Stimulated activated CD4-positive, alpha-beta T cell treated with anti-CD3 and anti-CD28 coated beads, Interleukin-2, amount 100 ng/mL, for 24 hours (primary cell): Measurements from ENCODE around the gene CALHM5.

ENCODE experiments used
- DNase-seq, 2 donors: peaks; one replicate each; pipeline ENCODE4 v3.0.0-alpha.2; 2020

The CALHM5 gene

DNA sequence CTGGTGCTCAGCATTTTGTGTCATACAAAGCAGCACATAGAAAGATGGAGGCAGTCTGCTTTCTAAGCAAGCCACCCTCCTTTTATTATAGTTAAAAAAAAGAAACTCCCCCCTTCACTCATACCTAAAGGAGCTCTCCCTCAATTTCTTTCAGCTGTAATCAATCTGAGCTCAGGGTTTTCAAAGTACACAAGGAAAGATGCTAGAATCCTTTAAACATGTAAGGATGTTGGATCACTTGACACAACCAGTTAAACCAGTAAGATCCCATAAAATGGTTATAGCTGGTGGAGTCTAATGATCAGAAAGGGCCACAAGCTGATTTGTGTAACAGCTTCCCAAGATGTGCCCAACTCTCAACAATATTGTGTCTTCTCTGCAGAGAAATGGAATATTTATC lies 42.0 kb downstream of the CALHM5 start, which contains the start of gene CALHM4:
Gene CALHM4, plus strand, starts transcription at position 301 of the 400 bp plus-strand sequence. Its CDS starts 43 bp downstream, at position 344.
- DNase-seq: no peak

DNA sequence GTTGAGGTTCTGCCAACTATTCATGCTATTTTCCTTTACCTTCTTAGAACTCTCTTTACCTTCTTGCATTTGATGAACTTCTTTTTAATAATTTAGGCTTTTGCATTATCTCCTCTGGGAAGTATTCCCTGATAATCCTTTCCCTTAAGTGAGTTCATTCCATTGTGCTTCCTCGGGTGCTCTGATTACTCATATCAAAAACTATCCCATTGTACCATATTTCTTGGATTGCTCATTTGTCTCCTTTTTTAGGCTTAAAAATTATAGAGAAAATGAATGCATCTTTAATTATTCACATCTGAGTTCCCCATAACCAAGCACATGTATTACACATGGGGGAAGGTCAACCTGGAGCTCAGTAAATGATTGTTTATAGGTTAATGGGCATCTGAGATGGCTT lies 44.6 kb downstream of the CALHM5 start:
- DNase-seq: no peak

DNA sequence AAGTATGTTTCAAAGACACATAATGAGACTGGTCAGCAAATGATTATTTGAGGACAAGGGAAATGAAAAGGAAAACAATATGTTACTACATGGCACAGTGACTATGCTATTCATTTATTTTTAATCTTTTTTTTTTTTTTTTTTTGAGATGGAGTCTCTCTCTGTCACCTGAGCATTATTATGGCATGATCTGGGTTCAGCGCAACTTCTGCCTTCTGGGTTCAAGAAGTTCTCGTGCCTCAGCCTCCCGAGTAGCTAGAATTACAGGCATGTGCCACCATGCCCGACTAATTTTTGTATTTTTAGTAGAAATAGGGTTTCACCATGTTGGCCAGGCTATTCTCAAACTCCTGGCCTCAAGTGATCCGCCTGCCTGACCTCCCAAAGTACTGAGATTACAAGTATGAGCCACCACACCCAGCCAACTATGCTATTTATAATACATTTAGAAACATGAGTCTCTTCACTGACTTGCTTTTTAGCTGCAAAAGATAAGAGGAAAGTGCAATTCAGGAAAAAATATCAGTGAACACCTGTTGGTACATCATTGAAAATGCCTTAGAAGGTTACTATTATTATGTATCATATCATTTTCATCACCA lies 45.5 kb downstream of the CALHM5 start:
- DNase-seq: no peak

DNA sequence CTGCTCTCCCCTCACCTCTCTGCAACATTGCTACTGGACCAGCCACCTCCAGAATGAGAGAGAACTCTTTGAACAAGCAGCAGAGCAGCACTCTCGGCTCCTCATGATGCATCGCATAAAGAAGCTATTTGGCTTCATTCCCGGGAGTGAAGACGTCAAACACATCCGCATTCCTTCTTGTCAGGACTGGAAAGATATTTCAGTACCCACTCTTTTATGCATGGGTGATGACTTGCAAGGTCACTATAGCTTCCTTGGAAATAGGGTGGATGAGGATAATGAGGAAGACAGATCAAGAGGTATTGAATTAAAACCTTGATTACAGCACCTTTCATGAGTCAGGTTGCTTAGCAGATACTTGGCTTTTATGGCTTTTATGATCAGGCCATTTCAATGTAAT lies 46.5 kb downstream of the CALHM5 start:
- DNase-seq: no peak

DNA sequence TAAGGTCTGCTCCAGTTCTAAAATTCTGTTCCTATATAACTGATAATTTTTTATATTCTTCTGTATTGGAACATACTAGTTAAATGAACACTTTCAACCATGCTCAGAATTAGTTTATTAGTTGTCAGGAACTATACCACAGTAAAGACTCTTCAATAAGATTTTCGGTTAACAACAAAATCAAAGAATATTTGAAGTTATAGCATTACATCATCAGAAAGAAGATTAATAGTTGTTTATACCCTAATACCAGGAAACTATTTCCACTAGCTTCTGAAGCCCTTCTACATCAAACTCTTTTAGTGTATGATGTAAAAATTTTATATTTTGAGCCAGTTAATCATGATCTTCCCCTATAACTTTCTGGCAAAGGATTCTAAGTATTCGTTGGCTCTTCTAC lies 48.7 kb downstream of the CALHM5 start:
- DNase-seq: no peak

DNA sequence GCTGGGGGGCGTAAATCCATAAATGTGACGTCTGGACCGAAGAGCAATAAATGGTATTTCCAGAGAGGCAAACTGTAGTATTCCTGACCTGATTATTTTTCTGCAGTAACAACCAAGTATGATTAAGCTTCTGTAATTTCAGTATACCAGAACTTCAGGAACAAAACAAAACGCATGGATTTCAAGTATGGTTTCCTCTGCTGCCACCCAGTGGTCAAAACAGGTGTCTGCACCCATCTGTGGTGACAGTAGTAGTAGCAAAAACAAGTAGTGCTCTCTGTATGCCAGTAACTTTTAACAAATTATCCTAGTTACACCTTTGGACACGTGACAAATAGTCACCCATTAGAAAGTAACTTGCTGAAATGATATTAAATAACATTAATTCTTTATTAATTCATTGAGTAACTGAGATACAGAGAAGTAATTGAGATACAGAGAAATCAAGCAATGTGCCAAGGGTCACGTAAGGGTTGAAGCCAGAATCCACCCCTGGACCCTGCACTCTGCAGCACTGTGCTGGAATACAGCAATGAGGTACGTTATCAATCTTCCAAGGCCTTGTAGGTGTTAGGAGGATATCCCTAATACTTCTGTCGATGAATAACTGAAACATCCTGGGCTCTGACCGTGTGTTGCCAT lies 50.1 kb downstream of the CALHM5 start:
- DNase-seq: peak; percentile 71

DNA sequence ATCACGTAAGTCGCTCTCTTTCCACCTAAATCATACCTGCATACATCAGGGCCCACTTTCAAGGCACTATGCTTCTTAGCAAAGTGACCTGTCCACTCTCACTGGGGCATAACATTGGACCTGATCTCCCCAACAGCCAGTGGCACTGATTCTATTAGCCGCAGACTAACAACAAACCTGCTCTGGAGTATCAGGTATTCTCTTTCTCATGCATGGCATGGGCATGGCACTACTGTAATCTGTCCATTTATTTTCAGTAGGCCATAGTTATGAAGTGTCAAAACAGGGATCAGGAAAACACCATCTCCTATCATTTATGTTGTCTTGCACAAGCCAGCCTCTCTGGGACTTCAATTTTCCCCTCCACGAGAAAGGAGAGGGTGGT lies 50.6 kb downstream of the CALHM5 start:
- no peak for DNase-seq

DNA sequence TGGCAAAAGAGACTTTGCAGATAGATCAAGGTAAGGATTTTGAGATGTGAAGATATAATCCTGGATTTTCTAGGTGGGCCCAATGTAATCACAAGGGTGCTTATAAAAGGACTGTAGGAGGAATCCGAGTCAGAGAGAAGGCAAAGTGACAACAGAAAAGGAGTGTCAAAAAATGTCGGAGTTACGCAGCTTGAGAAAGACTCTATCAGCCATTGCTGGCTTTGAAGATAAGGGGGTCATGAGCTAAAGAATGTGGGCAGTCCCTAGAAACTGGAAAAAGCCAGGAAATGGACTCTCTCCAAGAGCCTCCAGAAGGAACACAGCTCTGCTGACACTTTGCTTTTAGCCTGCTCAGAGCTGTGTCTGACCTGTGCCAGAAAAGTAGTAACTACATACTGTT lies 51.2 kb downstream of the CALHM5 start:
- DNase-seq: no peak

DNA sequence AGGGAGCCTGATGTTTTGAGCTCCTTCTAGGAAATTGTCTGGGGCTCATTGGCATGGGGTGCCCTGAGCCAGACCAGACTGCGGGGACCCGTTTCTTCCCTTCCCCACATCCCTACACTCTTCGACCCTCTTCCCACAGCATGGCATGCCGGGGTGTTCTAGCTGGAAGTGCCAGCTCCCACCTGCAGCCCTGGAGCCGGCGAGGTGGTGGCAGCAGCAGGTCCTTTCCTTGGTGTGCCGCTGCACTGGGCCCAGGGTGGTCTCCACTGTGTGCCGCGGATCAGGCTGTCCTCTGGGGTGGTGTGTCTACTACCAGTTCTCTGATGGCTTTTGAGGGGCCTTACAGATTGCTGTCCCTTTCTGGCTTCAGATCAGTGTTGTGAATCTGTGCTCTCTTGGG lies 52.4 kb downstream of the CALHM5 start:
- no peak for DNase-seq

DNA sequence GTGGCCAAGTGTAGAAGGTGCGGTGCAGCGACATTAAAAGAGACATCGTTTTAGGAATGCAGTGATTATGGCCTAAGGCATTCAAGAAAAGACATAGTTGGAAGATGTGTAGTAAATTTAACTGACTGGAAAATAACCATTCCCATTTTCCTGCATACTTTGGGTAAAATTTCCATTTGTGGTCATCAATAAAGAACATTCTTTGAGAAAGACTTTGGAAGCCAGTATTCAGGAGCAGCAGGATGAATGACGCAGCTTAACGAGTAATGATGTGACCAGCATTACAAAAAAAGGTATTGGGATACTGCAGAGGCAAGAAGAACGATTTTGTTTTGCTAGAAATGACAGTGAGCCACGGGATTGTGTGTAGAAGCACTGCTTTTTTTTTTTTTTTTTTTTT lies 52.9 kb downstream of the CALHM5 start:
- no peak for DNase-seq

DNA sequence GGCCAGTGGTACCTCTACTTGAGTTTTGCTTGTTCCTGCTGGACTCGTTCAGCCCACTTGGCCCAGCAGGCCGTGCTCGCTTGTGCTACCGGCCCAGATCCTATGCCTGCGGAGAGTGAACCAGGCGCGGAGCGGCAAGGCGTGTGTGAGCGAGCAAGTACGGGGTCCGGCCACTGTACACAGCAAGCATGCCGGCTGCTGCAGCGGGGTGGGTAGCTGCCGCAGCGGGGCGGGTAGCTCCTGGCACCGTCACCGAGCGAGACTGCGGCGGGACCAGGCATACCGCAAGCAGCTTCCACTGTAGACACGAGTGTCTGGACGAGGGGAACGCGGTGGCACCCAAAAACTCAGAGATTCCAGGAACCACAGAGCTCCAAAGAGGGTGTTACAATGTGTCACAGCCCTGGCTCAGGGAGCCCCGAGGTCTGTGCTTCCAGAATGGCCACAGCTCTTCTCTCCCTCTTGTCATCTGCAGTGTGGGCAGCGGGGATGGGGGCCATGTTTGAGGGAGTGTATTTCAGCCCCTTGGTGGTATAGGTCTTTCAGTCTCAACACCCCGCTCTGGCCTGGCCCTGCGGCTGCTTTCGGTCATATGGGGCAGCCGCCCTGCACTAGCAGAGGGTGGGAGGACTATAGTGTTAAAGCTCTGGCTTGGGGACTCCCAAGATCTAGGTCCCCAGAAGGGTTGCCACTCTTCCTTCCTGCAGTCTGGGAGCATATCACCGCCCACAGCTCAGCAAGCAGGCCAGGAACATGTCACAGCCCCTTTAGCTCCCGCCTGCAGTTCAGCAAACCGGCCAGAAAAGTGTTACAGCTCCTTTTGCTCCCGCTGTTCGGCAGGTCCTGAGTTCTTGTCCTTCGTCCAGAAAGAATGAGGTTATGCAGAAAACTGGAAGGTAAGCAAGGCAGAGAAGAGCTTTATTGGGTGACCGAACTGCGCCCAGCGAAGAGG lies 53.8 kb downstream of the CALHM5 start:
- DNase-seq: peak in 1 of 2 donors; percentile 22

DNA sequence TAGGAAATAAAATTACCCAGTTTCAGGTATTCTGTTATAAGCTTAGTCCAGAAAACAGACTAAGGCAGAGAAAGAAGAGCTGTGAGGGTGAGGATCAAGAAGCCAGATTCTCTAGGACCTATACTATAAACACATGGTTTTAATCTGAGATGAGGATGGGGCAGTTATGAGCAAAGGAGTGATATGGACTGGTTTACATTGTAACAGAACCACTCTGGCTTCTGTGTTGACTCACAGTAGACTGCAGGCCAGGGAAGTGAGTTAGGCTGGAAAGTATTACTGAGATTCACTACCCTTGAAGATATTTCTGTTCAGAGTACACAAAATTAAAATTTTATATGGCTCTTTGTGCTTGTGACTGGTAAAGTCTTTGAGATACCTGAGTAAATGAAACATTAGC lies 56.7 kb downstream of the CALHM5 start:
- DNase-seq: no peak

DNA sequence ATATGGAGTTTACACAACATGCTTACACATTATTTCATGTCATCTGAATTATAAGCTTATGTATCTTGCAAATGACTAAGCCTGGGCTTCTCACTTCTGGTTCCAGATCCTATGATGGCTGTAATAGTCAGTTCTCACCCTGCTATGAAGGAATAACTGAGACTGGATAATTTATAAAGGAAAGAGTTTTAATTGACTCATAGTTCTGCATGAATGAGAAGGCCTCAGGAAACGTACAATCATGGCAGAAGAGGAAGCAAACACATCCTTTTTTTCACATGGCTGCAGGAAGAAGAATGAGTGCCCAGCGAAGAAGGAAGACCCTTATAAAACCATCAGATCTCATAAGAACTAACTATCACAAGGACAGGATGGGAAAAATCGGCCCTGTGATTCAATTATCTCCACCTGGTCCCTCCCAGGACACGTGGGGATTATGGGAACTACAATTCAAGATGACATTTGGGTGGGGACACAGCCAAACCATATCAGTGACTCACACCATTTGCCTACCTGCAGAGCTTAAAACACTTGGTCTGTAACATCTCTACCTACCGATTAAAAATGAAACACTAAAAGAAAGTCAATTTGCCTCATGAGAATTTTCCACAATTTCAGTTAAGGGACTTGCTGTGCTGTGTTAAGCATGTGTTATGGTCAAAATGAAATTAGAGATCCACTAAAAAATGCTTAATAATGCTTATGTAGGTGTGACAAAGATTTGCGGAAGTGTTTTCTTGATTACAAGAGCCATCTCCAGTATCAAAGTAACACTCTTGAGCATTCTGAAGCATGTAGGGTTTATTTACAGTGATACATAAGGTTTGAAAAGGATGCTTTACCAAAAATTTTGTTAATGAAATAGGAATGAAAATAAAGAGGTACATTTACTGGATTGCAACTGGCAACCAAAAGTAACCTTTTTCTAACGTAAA lies 57.6 kb downstream of the CALHM5 start:
- no peak for DNase-seq

DNA sequence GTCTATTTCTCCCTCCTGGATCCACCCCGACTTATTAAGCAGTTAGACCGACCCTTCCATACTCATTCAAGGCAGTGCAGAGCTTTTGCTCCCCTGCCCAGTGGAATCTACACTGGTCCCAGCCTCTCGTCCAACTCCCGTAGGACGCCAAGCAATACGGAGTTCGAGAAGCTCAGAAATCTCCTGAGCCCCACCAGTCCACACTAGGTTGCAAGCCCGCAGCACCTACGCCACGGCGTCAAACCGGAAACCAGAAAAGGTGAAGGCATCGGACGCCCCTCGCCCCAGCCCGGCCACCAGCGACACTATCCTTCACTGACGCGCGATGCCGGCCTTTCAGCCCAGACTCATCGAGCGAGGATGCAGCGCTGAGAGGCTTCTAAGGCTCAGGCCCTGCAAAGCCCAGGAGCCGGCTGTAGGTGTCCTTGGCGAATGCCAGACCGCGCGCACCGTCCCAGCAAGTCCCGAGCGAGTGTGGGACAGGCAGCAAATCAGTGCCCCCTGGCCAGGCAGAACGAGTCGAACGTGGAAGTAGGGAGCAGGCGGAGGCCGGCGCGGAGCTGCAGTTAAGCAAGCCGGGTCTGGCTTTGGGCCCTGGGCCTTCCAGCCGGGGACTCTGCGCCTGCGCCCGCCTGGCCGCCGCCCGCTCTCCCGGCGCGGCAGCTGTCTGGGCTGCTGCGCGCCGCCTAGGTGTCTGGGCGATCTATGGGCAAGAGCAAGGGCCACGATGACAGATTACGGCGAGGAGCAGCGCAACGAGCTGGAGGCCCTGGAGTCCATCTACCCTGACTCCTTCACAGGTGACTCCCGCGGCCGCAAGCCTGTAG lies 59.6 kb downstream of the CALHM5 start, which contains the start of gene RWDD1:
Gene RWDD1, plus strand, starts transcription at position 649 of the 827 bp plus-strand sequence. Its CDS starts 79 bp downstream, at position 728.
- peak; percentile 97 to 98 for DNase-seq

DNA sequence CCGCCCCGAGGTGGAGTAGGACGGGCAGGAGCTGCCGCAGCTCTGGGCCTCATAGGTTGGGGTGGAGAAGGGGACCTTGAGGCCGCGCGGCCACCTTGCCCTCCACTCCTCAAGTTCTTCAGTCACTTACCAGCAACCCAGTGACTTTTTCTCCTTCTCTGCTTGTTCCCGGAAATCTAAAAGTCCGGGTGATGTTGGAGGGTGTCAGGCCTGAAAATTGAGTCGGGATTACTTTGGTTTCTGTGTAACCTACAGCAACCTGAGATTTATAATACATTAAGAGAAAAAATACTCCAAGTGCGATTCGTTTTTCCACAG lies 60.2 kb downstream of the CALHM5 start:
- no peak for DNase-seq

DNA sequence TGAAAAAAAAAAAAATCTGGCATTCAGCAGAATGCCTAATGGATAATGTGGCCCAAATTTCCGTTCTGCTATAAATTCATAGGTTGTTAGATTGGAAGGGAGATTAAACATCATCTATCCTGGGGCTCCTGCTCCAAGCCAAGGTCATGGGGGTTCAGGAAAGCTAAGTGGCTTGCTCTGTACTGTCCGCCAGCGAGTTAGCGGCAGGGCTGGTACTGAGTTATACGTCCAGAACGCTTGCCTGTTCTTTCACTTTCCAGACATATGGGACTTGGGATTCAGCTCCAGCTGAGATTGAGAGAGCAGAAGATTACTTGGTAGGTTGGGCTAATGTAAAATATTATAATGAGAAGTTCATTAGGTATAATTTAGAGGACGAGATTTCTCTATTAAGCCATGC lies 60.7 kb downstream of the CALHM5 start:
- DNase-seq: peak in 1 of 2 donors; percentile 16
